Dermis microvascular lymphatic vessel endothelial cell (primary cell): ENCODE results near the gene AATK. TPM values are rescaled to one million over a fixed set of nuclear protein-coding genes. Genes with fewer than 3 reads are reported as not detected.

Source experiments
- DNase-seq, 2 donors: peaks; one replicate each; pipeline versions ENCODE4 v3.0.0 to v3.0.0-alpha.2; 2010; ENCODE audit warnings: low read depth in 2 of 2
- total RNA-seq: library from RNA; depleted of rRNA; stranded (reverse); fragments of >200 nt; gene quantifications from 2 replicates; pipeline ENCODE4 v1.2.1, GENCODE V29; 2014

Gene AATK
- total RNA-seq, 1 donor from 2014 or later, result 1.5 TPM

- DNase-seq, result no peak
These were observed 15.1 kb upstream of the AATK start for GRCh38 chr17:81180836-81181810.

DNA sequence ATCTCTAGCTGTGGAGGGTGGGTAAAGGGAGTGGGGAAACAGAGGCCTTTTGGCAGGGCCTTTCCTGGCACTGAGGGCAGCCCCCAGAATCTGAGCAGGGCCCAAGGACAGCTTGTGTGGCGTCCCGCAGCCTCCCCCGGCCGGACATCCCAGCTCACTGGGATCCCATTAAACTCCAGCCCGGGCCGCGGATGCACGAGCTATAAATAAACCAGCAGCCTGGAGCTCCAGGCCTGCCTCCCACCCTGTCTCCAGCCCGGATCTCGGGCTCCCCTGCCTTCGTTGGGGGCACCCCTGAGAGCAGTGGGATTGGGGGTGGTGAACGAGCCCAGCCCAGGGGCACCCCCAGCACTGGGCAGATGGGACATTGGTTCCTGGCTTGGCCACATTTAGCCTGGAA lies 13.8 kb upstream of the AATK start:
- DNase-seq, result no peak

DNA sequence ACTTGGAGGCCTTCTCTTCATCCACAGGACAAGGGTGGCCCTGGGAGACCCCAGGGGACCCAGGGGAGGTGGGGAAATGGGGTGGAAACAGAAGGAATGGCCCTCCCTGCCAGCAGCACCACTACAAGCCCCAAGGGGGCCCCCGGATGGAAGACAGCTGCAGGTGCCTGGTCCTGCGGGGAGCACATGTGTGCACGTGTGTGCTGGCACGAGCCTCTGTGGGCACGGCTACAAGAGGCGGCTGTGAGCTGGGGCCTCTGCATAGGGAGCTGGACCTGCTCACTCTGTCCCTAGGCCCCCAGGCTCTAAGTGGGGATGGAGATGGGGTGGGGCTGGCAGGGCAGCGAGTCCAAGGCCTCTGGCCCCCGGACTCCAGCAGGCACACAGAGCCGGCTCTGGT lies 13.2 kb upstream of the AATK start:
- no peak for DNase-seq

- no peak for DNase-seq
These were observed 12.4 kb upstream of the AATK start for GRCh38 chr17:81178136-81179091.

DNA sequence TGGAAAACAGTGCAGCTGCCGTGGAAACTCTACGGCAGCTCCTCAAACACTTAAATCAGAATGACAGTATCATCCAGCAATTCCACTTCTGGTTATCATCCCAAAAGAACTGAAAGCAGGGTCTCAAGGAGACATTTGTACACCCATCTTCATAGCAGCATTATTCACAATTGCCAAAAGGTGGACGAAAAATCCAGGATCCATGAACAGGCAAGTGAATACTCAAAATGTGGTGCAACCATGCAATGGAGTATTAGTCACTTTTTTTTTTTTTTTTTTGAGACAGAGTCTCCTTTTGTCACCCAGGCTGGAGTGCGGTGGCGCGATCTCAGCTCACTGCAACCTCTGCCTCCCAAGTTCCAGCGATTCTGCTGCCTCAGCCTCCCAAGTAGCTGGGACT lies 10.6 kb upstream of the AATK start:
- no peak for DNase-seq

GRCh38 chr17:81173762-81174155 lies 7.7 kb upstream of the AATK start:
- DNase-seq, result no peak

DNA sequence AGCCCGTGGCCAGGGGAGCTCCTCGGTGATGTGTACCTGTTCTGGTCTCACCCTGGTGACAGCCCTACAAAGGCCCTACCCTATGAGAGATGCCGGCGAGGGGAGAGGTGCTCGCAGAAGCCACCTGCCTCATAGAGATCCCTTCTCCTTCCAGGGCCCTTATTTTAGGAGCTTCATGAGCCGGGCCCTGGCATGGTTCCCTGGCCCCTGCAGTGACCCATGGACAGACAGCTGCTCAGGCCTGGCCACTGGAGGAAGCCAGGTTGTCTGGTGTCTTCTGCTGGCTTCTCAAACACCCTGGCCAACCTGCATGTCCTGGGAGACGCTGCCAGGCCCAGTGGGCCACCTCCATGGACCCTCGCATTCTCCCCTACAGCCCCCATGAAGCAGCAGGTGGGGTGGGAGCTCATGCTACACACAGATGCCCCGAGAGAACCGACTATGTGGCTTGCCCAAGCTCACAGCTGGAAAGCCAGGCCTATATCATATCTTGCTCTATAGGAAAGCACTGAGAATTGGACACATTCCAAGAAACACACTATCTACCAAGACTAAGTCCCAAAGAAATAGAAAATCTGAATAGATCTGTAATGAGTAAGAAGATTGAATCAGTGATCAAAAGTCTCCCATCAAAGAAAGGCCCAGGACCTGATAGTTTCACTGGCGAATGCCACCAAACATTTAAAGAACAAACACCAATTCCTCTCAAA lies 7.2 kb upstream of the AATK start:
- DNase-seq, result no peak

GRCh38 chr17:81171941-81172340 lies 5.9 kb upstream of the AATK start:
- DNase-seq, result no peak

DNA sequence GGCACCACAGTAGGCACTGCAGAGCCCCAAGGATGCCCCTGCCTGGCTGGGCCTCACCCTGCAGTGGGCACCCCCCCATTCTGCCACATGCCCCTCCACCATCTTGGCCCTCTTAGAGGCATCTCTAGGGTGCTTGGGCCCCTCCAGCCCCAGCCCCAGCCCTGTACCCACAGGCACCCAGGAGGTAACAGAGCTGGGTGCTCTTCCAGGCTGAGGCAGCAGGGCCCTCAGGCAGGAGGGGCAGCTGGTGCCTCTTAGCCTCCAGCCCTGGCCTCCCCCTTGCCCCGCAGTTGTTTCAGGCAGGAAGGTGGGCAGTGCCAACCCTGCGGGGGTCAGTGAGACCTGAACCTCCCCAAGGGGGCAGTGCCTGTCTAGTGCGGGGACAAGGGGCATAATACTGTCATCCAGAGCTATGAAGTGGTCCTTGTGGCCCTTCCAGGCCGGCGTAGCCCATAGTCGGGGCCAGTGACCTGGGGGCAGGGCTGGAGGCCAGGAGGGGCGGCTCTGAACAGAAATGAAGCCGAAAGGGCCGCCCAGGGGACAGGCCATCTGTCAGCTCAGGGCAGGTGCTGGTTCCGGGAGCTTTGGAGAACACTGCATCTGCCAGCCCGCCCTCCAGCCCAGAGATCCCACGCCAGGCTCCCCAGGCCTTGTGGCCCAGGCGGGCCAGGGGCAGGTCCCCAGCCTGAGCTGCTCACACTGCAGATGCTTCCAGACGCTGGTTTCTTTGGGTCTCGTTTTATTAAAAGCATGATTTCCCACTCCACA lies 4.9 kb upstream of the AATK start:
- DNase-seq, result no peak

DNA sequence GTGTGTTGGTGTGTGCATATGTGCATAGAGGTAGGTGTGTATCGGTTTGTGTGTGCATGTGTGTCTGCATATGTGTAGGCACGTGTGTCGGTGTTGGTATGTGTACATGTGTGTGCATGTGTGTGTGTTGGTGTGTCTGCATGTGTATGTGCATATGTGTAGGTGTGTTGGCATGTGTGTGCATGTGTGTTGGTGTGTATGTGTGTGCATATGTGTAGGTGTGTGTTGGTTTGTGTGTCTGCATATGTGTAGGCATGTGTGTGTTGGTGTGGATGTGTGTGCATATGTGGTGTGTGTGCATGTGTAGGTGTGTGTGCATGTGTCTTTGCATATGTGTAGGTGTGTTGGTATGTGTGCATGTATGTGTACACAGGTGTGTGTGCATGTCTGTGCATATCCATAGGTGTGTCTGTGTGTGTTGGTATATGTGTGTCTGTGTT lies 3.9 kb upstream of the AATK start:
- DNase-seq, result no peak

GRCh38 chr17:81167638-81168037 lies 1.6 kb upstream of the AATK start:
- DNase-seq, result no peak

DNA sequence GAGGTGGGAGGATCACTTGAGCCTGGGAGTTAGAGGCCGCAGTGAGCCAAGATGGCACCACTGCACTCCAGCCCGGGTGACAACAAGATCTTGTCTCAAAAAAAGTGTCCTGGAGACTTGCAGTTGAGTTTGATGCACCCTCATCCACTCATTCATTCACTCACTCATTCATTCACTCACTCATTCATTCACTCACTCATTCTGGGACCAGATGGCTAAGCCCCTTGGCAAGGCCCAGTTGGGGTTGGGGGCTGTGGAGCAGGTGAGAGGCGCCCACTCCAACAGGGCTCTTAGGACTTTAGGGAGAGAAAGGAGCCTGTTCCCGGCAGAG lies 1.1 kb upstream of the AATK start:
- no peak for DNase-seq

DNA sequence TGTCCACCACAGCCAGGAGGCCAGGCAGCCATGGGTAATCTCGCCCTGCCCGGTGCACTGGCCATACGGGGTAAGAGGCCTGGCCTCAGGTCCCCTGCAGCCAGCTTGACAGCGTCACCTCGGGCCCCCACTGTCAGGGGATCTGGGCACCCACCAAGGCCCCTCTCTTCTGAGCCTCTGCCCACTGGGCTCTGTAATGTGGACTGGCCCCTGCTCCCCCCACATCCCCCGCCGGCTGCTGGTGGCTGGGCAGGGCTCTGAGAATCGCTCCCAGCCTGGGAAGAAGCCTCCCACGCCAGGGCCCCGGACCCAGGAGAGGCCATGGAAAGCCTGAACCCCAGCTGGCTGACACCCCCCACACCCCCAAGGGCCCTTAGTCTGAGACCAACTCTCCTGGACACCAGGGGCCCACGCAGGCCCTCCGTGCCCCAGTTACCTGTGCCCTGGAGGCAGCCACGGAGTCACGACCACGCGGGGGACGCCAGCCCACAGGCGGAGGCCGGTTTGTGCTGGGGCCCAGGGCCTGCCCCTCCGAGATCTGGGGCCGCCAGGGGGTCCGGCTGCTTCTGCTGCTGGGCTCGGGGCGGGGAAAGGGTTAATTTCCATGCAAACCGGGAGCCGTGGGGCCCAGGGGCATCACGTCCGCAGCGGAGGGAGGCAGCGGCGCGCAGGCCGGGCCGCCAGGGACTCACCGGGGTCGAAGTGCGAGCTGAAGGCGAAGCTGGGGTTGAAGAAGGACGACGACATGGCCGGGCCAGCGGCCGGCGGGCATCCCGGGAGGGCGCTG lies 582 bp downstream of the AATK start, which contains the start of gene PVALEF:
Gene PVALEF (plus strand): TSS at position 262 of the 787 bp plus-strand sequence. CDS start 15,720 bp downstream, outside the sequence.
- no peak for DNase-seq

DNA sequence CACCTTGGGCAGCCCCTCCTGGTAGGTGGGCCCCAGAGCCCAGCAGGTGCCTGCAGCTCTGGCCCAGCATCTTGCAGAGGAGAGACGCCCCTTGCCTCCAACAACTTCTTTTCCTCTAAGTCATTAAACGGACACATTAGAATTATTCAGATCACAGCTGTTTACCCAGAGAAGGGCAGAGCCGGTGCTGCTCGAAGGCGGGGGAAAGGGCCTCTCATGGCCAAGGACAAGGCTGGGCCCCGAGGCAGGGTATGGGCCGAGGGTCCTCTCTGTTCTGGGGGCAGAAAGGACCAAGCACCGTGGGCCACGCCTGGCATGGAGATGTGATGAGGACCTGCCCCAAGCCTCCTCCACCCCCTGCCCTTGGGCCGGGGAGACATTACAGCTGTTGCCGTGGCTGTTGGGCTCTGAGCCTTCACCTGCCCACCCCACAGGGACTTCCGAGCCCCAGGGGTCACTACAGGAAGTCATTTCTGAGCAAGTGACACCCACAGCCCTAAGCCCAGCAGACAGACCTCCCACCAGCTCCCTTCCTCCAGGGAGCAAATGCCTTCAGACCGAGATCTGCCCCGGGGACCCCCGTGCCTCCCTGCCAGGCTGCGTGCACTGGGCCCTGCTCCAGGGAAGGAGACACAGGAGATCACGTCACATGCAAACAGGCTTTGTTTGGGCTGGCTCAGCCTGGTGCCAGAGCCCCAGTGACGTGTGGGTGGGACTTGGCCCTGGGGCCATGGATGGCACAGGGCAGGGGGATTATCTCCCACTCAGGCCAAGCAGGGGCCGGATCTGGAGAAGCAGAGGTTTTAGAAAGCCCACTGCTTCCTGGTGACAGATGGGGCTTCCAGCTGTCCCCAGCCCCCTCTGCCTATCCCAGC lies 1.4 kb downstream of the AATK start:
- DNase-seq, result no peak

- DNase-seq, result no peak
These were observed 2.2 kb downstream of the AATK start for GRCh38 chr17:81163703-81164370.

GRCh38 chr17:81163051-81163695 lies 2.8 kb downstream of the AATK start:
- DNase-seq, result no peak

DNA sequence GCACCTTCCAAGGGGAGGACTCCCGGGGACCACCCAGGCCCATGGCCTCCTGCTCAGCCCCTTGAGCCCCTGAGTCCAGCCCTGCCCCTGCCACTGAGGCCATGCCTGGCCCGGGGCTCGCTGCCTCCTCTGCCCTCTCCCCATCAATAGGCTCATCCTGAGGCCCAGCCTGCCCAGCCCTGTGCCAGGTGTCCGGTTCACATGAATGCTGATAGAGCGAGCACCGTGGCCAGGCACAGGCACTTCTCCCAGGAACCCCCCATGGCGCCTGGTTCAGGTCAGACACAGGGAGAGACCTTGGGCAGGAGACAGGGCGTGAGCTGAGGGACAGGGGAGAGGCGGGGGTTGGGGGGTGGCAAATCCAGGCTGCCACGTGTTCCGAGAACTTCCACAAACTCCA lies 3.5 kb downstream of the AATK start:
- DNase-seq, result no peak

DNA sequence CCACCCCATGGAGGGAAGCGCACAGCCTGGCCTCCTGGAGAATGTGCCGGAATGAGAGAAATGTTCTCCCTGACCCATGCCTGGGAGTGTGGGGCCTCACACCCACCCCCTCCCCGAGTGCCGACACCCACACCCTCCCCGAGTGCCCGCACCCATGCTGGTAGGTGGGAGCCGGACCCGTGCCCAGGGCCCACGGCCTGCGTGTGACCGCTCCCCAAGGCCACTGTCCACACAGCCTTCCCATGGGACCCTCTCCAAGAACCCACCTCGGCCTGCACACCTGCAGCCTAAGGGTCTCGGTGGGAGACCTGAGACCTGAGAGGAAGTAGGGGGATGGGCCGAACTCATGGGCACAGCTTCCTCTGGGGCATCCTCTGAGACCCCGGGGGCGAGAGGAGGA lies 4.0 kb downstream of the AATK start:
- DNase-seq, result no peak
